ENCODE results near the gene KIF25. TPM values are rescaled to one million over a fixed set of nuclear protein-coding genes. Genes with fewer than 3 reads are reported as not detected.
"Not testable (repeated sequence)": the region's sequence is repeated elsewhere in the genome, so short reads cannot be mapped to it uniquely, and the experiment has no call there.

KIF25 gene
- total RNA-seq, 3 donors from 2014 or later = 0.14 to 1.1 (median 0.41) TPM

- no peak for TF ChIP-seq CTCF (IDR thresholded peaks at IDR 0.05)
Measured at GRCh38 chr6:167998215-167998614, 744 bp downstream of the KIF25 start.

GRCh38 chr6:168000198-168001028 lies 2.9 kb downstream of the KIF25 start:
- H3K4me1 ChIP-seq (ENCODE audit: low read depth) = no peaks in the 10 kb centered on the region
- ATAC-seq (no peak), DNase-seq (no peak)
- intact Hi-C loops (cut with DNase I, micrococcal nuclease) = no loop called here
- no peaks in the 10 kb centered on the region for H3K36me3 ChIP-seq (ENCODE audit: low read depth)
- no peaks in the 10 kb centered on the region for H3K9me3 ChIP-seq
- no peak for TF ChIP-seq CTCF (IDR thresholded peaks at IDR 0.05)
- H3K4me3 ChIP-seq = no peak overlapping the region

More at GRCh38 chr6:167998215-167998614, 744 bp downstream of the KIF25 start:
- Histone ChIP-seq H3K9me3 (no peaks in the 10 kb centered on the region), H3K4me3 (no peak overlapping the region), H3K4me1 (ENCODE audit: low read depth) (no peaks in the 10 kb centered on the region), H3K36me3 (ENCODE audit: low read depth) (no peaks in the 10 kb centered on the region)
- DNase-seq = no peak
- intact Hi-C loops (cut with DNase I, micrococcal nuclease) = no loop called here
- ATAC-seq = no peak

- H3K9me3 ChIP-seq = no peaks in the 10 kb centered on the region
- intact Hi-C loops (cut with DNase I, micrococcal nuclease) = no loop called here
- no peak for ATAC-seq
- no peaks in the 10 kb centered on the region for H3K4me1 ChIP-seq (ENCODE audit: low read depth)
- DNase-seq = no peak
- TF ChIP-seq CTCF (IDR thresholded peaks at IDR 0.05) = no peak
- no peak overlapping the region for H3K4me3 ChIP-seq
- no peaks in the 10 kb centered on the region for H3K36me3 ChIP-seq (ENCODE audit: low read depth)
Measured at GRCh38 chr6:168001029-168001332, 3.5 kb downstream of the KIF25 start.

- H3K4me3 ChIP-seq; DNase-seq; H3K36me3 ChIP-seq (ENCODE audit: low read depth); intact Hi-C loops (cut with DNase I, micrococcal nuclease); H3K9me3 ChIP-seq; ATAC-seq; H3K4me1 ChIP-seq (ENCODE audit: low read depth): not testable (repeated sequence)
Measured at GRCh38 chr6:168001514-168001913, 4.0 kb downstream of the KIF25 start.

- intact Hi-C loops (cut with DNase I, micrococcal nuclease) = no loop called here
- no peak for DNase-seq
- no peaks in the 10 kb centered on the region for H3K9me3 ChIP-seq
- H3K4me1 ChIP-seq (ENCODE audit: low read depth) = no peaks in the 10 kb centered on the region
- TF ChIP-seq CTCF (IDR thresholded peaks at IDR 0.05) = no peak
- ATAC-seq = no peak
- no peaks in the 10 kb centered on the region for H3K36me3 ChIP-seq (ENCODE audit: low read depth)
- H3K4me3 ChIP-seq = no peak overlapping the region
Measured at GRCh38 chr6:168002804-168003203, 5.3 kb downstream of the KIF25 start.

GRCh38 chr6:168004023-168004422 lies 6.6 kb downstream of the KIF25 start:
- Histone ChIP-seq H3K4me3 (no peak overlapping the region), H3K4me1 (ENCODE audit: low read depth) (no peaks in the 10 kb centered on the region), H3K36me3 (ENCODE audit: low read depth) (no peaks in the 10 kb centered on the region), H3K9me3 (no peaks in the 10 kb centered on the region)
- DNase-seq (no peak), ATAC-seq (no peak)
- intact Hi-C loops (cut with DNase I, micrococcal nuclease) = no loop called here
- TF ChIP-seq CTCF (IDR thresholded peaks at IDR 0.05) = no peak

Data from mucosa of descending colon (tissue), 3 donors.